GM19043 (cell line): ENCODE results near the gene SCML2.
"Not testable (repeated sequence)": the region's sequence is repeated elsewhere in the genome, so short reads cannot be mapped to it uniquely, and the experiment has no call there.

Source experiments
- ATAC-seq: cut with Tn5 transposase; IDR thresholded peaks from one replicate; pipeline ENCODE4 v1.9.1; 2021; ENCODE audit warnings: low read depth; ENCODE audit not compliant: unreplicated experiment

Gene SCML2

DNA sequence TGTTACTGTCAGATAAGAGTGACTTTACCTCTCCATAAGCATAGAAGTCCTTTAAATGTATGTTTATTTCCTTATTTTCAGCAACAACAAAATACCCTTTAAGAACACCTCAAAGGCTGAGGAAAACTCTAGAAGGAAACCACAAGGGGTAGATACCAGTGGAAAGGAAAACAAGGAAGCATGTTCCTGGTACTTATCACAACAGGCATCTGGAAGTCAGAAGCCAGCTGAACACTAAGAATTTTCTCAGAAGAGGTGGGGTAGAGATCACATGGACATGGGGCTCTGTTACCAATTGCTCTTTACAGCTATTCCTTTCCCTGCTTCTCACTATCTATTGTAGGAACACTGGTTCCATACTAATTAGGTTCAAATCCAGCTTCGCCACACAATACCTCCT is 82.3 kb downstream of the SCML2 start:
- ATAC-seq, result no peak

GRCh38 chrX:18271725-18272124 is 82.8 kb downstream of the SCML2 start:
- ATAC-seq, result no peak

GRCh38 chrX:18271309-18271708 is 83.2 kb downstream of the SCML2 start:
- no peak for ATAC-seq

GRCh38 chrX:18255059-18255458 is 99.4 kb downstream of the SCML2 start:
- no peak for ATAC-seq

- no peak for ATAC-seq
These were observed 101.7 kb downstream of the SCML2 start for GRCh38 chrX:18252644-18253359.

- ATAC-seq, result not testable (repeated sequence)
These were observed 124.8 kb downstream of the SCML2 start for GRCh38 chrX:18229646-18230045.

DNA sequence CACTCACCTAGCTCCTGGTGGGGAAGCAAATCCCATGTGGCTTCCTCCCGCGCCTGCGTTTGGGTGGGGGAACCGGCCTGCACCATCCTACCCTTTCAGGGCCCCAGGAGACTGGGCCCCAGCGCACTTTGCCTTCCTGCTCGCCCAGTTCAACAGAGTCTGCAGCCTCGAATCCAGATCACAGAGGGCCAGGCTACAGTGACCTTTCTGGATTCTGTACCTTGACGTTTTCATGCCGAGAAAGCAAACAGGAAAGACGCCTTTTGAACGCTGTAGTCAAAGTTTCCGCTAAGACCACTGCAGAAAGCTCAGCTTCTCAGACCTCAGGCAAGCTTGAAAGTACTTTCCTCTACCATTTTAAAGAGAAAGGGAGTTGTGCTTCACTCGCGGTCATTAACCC is 126.4 kb downstream of the SCML2 start:
- ATAC-seq, result no peak

GRCh38 chrX:18227458-18227857 is 127.0 kb downstream of the SCML2 start:
- no peak for ATAC-seq

DNA sequence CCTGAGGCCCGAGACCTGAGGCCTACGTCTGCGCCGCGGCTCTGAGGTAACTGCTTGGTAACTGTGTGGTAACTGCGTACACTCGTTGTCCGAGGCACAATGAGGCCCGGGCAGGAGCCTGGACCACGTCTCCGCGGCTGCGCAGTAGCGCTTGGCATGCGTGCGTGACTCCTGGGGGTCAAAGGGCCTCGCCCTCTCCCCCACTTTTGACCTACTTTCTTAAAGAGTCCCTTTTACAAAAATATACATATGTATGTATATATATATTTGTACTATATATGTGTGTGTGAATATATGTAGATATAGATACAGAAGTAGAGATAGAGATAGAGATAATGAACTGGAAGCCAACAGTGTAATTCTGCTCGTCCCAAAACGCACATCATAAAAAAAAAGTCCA is 133.7 kb downstream of the SCML2 start, which contains the start of gene BEND2:
BEND2 (minus strand) TSS at position 101 of the 400 bp plus-strand sequence. CDS start 136 bp downstream, outside the sequence.
- no peak for ATAC-seq

GRCh38 chrX:18210470-18210869 is 144.0 kb downstream of the SCML2 start:
- ATAC-seq, result no peak

GRCh38 chrX:18206657-18207056 is 147.8 kb downstream of the SCML2 start:
- ATAC-seq, result no peak

DNA sequence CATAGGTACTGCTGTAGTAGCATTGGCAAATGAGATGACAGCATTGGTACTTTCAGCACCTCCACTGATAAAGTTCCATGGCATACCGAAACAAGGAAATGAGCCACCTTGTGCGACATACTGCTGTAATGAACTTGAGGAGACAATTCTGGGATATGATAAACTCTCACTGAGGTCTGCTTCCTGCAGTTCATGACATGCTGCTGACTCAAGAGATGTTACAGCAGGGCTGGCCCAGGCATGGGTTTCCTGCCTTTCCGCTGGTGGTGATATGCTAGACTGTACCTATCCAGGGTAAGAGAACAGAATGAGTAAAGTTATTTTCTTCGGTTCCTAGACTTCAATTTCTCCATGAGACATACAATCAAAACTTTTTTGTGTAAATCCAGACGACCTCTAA is 150.9 kb downstream of the SCML2 start:
- ATAC-seq, result no peak

GRCh38 chrX:18194688-18195087 is 159.8 kb downstream of the SCML2 start:
- ATAC-seq, result no peak
